Activated T-helper 1 cell treated with anti-CD3 and anti-CD28 coated beads, Interleukin-12 subunit alpha, Interleukin-12 subunit beta, Interleukin-2, Interleukin-4 antibody, amounts not matched to agents 30 ng/mL and 10 ng/mL and 1 ng/mL, durations not matched to agents 14 hours and 24 hours and 36 hours (primary cell): Measurements from ENCODE around the gene EPN1. TPM values are rescaled to one million over a fixed set of nuclear protein-coding genes. Genes with fewer than 3 reads are reported as not detected.

Source experiments
- DNase-seq: peaks from one replicate; pipeline ENCODE4 v3.0.0; 2021; ENCODE audit warnings: low spot score
- H3K27ac Mint-ChIP-seq: one replicate; pipeline ENCODE4 v1.8.0; 2021; ENCODE audit warnings: mild to moderate bottlenecking, mixed read lengths
- H3K27me3 Mint-ChIP-seq: one replicate; pipeline ENCODE4 v1.8.0; 2022; ENCODE audit warnings: mild to moderate bottlenecking, moderate library complexity, mixed read lengths; ENCODE audit not compliant: insufficient read depth
- H3K36me3 Mint-ChIP-seq: one replicate; pipeline ENCODE4 v1.8.0; 2021; ENCODE audit warnings: low read depth, mixed read lengths
- H3K4me1 Mint-ChIP-seq: one replicate; pipeline ENCODE4 v1.8.0; 2021; ENCODE audit warnings: low read depth, mixed read lengths
- H3K4me3 Mint-ChIP-seq: one replicate; pipeline ENCODE4 v1.8.0; 2021; ENCODE audit warnings: mild to moderate bottlenecking, moderate library complexity, mixed read lengths
- H3K9me3 Mint-ChIP-seq: one replicate; pipeline ENCODE4 v1.8.0; 2021; ENCODE audit warnings: mixed read lengths
- intact Hi-C: fragments of 100-400 bp; cut with micrococcal nuclease; formaldehyde crosslinking; loops from one replicate; pipeline ENCODE4 v1.15.1; 2024
- total RNA-seq: library from RNA; stranded (reverse); gene quantifications from 2 replicates; pipeline ENCODE4 v1.2.3, GENCODE V29; 2022

Gene EPN1
- total RNA-seq: 46.0 and 48.3 TPM in 2 replicates

GRCh38 chr19:55674841-55675660 is at the start of gene EPN1:
TSS of gene EPN1 (plus strand) at chr19:55675226. CDS start at chr19:55678628, 3,402 bp downstream.
- Mint-ChIP-seq H3K36me3 (peaks cover 50% of the 10 kb centered on the region), H3K27ac (peak within 1 kb of the TSS; percentile 95), H3K27me3 (no peaks in the 10 kb centered on the region), H3K4me3 (peak within 1 kb of the TSS; percentile 98), H3K9me3 (no peaks in the 10 kb centered on the region), H3K4me1 (peaks cover 47% of the 10 kb centered on the region)
- peak; percentile 94 for DNase-seq
- intact Hi-C loops: loop anchor here (1.0 to 5.0 kb wide), 7 partner anchors 20 to 669 kb away; partner anchors contain the start of genes U2AF2, ZNF444, ZNF581 and ZNF787

- DNase-seq: peak; percentile 76
- H3K4me1 Mint-ChIP-seq: peaks cover 35% of the 10 kb centered on the region
- H3K27me3 Mint-ChIP-seq: peaks cover 24% of the 10 kb centered on the region
- intact Hi-C loops: loop anchor here (1.0 to 10.0 kb wide), 4 partner anchors 8 to 542 kb away; partner anchors contain the start of genes EPN1 and ZNF580
- no peaks in the 10 kb centered on the region for H3K36me3 Mint-ChIP-seq
- H3K4me3 Mint-ChIP-seq: peak overlapping the region; percentile 75
- H3K9me3 Mint-ChIP-seq: no peaks in the 10 kb centered on the region
- peak overlapping the region; percentile 87 for H3K27ac Mint-ChIP-seq
Measured at GRCh38 chr19:55626350-55626749, 48.7 kb upstream of the EPN1 start.

DNA sequence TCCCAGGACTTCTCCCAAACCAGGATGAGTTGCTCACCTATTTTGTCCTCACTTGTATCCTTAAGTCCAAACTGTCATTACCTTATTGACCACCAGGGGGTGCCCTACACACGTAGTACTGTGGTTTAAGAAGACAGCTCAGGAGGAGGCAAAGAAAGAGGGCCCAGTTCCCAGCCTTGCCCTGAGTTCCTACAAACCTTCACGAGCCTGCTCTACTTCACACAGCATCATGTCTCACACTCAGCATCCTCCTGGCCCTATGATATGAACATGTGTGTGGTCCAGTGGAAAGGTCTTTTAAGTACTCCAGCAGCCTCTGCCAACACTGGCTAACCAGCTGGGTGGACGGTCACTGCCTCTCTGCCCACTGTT is 42.6 kb upstream of the EPN1 start:
- Mint-ChIP-seq H3K36me3 (peaks cover 19% of the 10 kb centered on the region), H3K27ac (peak overlapping the region; percentile 68), H3K27me3 (peaks cover 20% of the 10 kb centered on the region), H3K4me3 (no peak overlapping the region), H3K4me1 (peaks cover 47% of the 10 kb centered on the region), H3K9me3 (no peaks in the 10 kb centered on the region)
- intact Hi-C loops: loop anchor here (1.0 kb wide), 1 partner anchor 115 kb away; no protein-coding TSS in a partner anchor
- DNase-seq: peak; percentile 82

GRCh38 chr19:55633861-55634260 is 41.2 kb upstream of the EPN1 start:
- Mint-ChIP-seq H3K36me3 (peaks cover 26% of the 10 kb centered on the region), H3K27me3 (peaks cover 12% of the 10 kb centered on the region), H3K27ac (no peak overlapping the region), H3K9me3 (no peaks in the 10 kb centered on the region), H3K4me1 (peaks cover 56% of the 10 kb centered on the region), H3K4me3 (no peak overlapping the region)
- DNase-seq: no peak
- intact Hi-C loops: loop anchor here (1.0 to 2.0 kb wide), 4 partner anchors 8 to 157 kb away; partner anchors contain the start of genes EPN1 and ZNF579

DNA sequence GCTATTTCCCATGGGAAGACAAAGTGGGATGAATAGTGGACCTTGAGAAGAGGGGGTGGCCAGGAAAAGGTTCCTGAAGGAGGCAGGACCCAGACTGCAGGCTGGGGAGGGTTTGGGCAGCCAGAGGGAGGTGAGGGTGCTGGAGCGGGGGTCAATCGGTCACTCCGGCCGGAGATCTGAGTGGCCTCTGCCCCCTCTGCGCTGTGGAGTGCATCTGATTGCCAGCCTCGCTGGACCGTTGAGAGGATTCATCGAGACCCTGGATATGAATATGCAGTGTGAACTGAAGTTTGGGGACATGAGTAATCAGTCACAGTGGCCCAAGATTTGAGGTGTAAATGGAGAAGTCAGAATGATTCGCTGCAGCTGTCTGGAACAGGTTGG is 39.7 kb upstream of the EPN1 start:
- Mint-ChIP-seq H3K36me3 (peaks cover 29% of the 10 kb centered on the region), H3K4me3 (peak overlapping the region; percentile 100)
- no peak for DNase-seq

GRCh38 chr19:55635856-55636440 is 39.1 kb upstream of the EPN1 start:
- Mint-ChIP-seq H3K4me3 (peak overlapping the region; percentile 100), H3K36me3 (peaks cover 29% of the 10 kb centered on the region), H3K9me3 (no peaks in the 10 kb centered on the region), H3K27ac (peak overlapping the region; percentile 100), H3K4me1 (peaks cover 59% of the 10 kb centered on the region), H3K27me3 (peaks cover 6% of the 10 kb centered on the region)
- intact Hi-C loops: loop anchor here (1.0 to 2.0 kb wide), 4 partner anchors 7 to 679 kb away; partner anchors contain the start of genes EPN1, ZNF579 and ZNF581
- DNase-seq: no peak

More for the DNA sequence above, 39.7 kb upstream of the EPN1 start:
- Mint-ChIP-seq H3K4me1 (peaks cover 59% of the 10 kb centered on the region), H3K27me3 (peaks cover 6% of the 10 kb centered on the region), H3K9me3 (no peaks in the 10 kb centered on the region), H3K27ac (peak overlapping the region; percentile 100)
- intact Hi-C loops: loop anchor here (1.0 to 2.0 kb wide), 4 partner anchors 8 to 680 kb away; partner anchors contain the start of genes EPN1, ZNF579 and ZNF581

DNA sequence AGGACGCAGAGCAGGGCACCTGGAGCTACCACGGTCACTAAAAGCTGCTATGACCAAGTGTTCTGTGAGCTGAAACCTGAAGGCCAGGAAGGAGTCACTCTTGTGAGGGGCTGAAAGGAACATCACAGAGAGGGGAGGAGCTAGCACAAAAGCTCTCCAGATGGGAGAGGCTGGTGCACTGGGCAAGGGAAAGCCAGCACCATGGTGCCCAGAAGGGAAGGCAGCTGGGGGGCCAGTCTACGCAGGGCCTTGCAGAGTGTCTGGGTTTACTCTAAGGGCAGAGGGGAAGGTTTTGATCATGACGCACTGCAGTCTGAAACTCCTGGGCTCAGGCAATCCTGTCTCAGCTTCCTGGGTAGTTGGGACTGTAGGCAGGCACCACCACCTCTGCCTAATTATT is 38.3 kb upstream of the EPN1 start:
- intact Hi-C loops: no loop called here
- no peaks in the 10 kb centered on the region for H3K27me3 Mint-ChIP-seq
- H3K9me3 Mint-ChIP-seq: no peaks in the 10 kb centered on the region
- H3K4me3 Mint-ChIP-seq: peak overlapping the region; percentile 100
- H3K4me1 Mint-ChIP-seq: peaks cover 59% of the 10 kb centered on the region
- H3K27ac Mint-ChIP-seq: peak overlapping the region; percentile 100
- no peak for DNase-seq
- H3K36me3 Mint-ChIP-seq: peaks cover 31% of the 10 kb centered on the region

GRCh38 chr19:55637534-55637933 is 37.5 kb upstream of the EPN1 start:
- Mint-ChIP-seq H3K27me3 (no peaks in the 10 kb centered on the region), H3K9me3 (no peaks in the 10 kb centered on the region), H3K4me3 (peak overlapping the region; percentile 64), H3K27ac (peak overlapping the region; percentile 84), H3K4me1 (peaks cover 56% of the 10 kb centered on the region), H3K36me3 (peaks cover 35% of the 10 kb centered on the region)
- no peak for DNase-seq
- intact Hi-C loops: no loop called here

- H3K27ac Mint-ChIP-seq: peak overlapping the region; percentile 70
- H3K9me3 Mint-ChIP-seq: no peaks in the 10 kb centered on the region
- peak overlapping the region; percentile 67 for H3K4me3 Mint-ChIP-seq
- intact Hi-C loops: no loop called here
- DNase-seq: peak; percentile 44
- H3K36me3 Mint-ChIP-seq: peaks cover 40% of the 10 kb centered on the region
- peaks cover 57% of the 10 kb centered on the region for H3K4me1 Mint-ChIP-seq
- H3K27me3 Mint-ChIP-seq: no peaks in the 10 kb centered on the region
Measured at GRCh38 chr19:55638864-55639359, 36.1 kb upstream of the EPN1 start.

DNA sequence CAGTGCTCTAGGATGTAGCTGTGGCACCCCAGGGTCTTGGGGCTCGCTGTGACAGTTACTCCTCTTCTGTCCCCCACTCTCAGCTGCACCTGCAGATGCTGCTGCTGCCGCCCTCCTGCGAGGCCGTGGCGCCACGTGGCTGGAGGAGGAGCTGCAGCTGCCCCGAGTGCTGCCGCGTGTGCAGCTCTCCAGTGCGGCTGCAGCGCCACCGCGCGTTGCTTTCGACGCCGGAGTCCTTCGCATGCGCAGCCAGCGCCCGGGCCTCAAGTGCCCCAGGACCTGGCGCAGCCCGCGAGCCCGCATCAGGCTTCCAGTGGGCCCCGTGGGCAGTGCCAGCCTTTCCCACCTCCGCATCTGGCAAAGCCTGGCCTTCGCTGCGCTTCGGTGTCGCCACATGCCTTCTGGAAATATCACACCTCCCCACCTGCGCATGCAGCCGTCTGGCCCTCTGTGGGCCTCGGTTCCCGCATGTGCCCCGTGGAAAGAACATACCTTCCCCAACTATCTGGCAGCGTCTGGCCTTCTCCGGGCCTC is 34.9 kb upstream of the EPN1 start:
- intact Hi-C loops: loop anchor here (2.0 to 10.0 kb wide), 6 partner anchors 13 to 1175 kb away; partner anchors contain the start of genes KMT5C, LENG9, PPP6R1 and UBE2S
- peak; percentile 62 for DNase-seq
- peaks cover 39% of the 10 kb centered on the region for H3K36me3 Mint-ChIP-seq

GRCh38 chr19:55640577-55641425 is 34.2 kb upstream of the EPN1 start, which contains the start of gene ZNF580:
TSS of gene ZNF580 (plus strand) at chr19:55641002. CDS start at chr19:55642509, 1,507 bp downstream.
- Mint-ChIP-seq H3K36me3 (peaks cover 41% of the 10 kb centered on the region), H3K9me3 (no peaks in the 10 kb centered on the region), H3K27me3 (no peaks in the 10 kb centered on the region), H3K4me3 (peak within 1 kb of the TSS; percentile 100), H3K27ac (peak within 1 kb of the TSS; percentile 99), H3K4me1 (peaks cover 57% of the 10 kb centered on the region)
- intact Hi-C loops: loop anchor here (2.0 to 10.0 kb wide), 6 partner anchors 14 to 1176 kb away; partner anchors contain the start of genes KMT5C, LENG9, PPP6R1 and UBE2S
- DNase-seq: peak; percentile 60

More for the DNA sequence above, 34.9 kb upstream of the EPN1 start:
- Mint-ChIP-seq H3K4me3 (peak overlapping the region; percentile 83), H3K27me3 (no peaks in the 10 kb centered on the region), H3K4me1 (peaks cover 57% of the 10 kb centered on the region), H3K9me3 (no peaks in the 10 kb centered on the region), H3K27ac (peak overlapping the region; percentile 90)
